ENCODE results near the gene ACER2. TPM values are rescaled to one million over a fixed set of nuclear protein-coding genes. Genes with fewer than 3 reads are reported as not detected.
"Not testable (repeated sequence)": the region's sequence is repeated elsewhere in the genome, so short reads cannot be mapped to it uniquely, and the experiment has no call there.

The ACER2 gene
- total RNA-seq, 1 donor from 2014 or later, result 10.8 TPM

DNA sequence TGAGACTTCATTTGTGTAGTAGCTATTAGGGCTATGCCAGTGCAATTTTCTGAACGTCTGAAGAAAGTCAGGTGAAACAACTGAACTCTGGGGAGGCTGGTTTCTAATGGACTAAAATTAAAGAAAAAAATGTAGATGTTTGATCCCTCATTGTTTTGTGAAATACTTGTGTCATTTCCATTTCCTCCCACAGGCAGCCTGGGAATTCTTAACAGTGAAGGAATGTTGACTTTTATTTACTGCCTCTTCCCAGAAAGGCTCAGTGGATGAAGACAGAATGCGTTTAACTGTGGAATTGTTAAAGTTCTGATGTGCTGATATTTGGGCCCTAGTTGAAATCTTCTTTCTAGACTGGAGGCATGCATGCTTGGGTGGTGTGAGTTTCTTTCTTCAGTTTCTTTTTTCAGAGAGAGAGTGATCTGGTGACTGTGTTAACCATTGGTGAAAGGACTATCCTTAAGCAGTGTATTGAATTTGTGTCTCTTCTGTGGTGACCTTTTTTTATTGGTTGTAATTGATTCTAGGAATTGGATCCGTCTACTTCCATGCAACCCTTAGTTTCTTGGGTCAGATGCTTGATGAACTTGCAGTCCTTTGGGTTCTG is 15.5 kb downstream of the ACER2 start:
- Histone ChIP-seq H3K27me3 (ENCODE audit: control insufficient read depth, insufficient read depth, low read length) (no peaks in the 10 kb centered on the region), H3K36me3 (ENCODE audit: control insufficient read depth, insufficient read depth, low read length) (no peaks in the 10 kb centered on the region), H3K4me3 (ENCODE audit: low read depth, low read length) (no peak overlapping the region)
- TF ChIP-seq, protein P1, sequence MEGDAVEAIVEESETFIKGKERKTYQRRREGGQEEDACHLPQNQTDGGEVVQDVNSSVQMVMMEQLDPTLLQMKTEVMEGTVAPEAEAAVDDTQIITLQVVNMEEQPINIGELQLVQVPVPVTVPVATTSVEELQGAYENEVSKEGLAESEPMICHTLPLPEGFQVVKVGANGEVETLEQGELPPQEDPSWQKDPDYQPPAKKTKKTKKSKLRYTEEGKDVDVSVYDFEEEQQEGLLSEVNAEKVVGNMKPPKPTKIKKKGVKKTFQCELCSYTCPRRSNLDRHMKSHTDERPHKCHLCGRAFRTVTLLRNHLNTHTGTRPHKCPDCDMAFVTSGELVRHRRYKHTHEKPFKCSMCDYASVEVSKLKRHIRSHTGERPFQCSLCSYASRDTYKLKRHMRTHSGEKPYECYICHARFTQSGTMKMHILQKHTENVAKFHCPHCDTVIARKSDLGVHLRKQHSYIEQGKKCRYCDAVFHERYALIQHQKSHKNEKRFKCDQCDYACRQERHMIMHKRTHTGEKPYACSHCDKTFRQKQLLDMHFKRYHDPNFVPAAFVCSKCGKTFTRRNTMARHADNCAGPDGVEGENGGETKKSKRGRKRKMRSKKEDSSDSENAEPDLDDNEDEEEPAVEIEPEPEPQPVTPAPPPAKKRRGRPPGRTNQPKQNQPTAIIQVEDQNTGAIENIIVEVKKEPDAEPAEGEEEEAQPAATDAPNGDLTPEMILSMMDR (IDR thresholded peaks at IDR 0.05; ENCODE audit: insufficient read depth, low read length, poor library complexity, severe bottlenecking), result no peak
- DNase-seq (ENCODE audit: low read depth), result no peak

GRCh38 chr9:19429595-19429994 is 20.8 kb downstream of the ACER2 start:
- Histone ChIP-seq H3K36me3 (ENCODE audit: control insufficient read depth, insufficient read depth, low read length) (no peaks in the 10 kb centered on the region), H3K27me3 (ENCODE audit: control insufficient read depth, insufficient read depth, low read length) (no peaks in the 10 kb centered on the region), H3K4me3 (ENCODE audit: low read depth, low read length) (no peak overlapping the region)
- DNase-seq (ENCODE audit: low read depth), result no peak
- TF ChIP-seq, protein P1 (IDR thresholded peaks at IDR 0.05; ENCODE audit: insufficient read depth, low read length, poor library complexity, severe bottlenecking), result no peak

DNA sequence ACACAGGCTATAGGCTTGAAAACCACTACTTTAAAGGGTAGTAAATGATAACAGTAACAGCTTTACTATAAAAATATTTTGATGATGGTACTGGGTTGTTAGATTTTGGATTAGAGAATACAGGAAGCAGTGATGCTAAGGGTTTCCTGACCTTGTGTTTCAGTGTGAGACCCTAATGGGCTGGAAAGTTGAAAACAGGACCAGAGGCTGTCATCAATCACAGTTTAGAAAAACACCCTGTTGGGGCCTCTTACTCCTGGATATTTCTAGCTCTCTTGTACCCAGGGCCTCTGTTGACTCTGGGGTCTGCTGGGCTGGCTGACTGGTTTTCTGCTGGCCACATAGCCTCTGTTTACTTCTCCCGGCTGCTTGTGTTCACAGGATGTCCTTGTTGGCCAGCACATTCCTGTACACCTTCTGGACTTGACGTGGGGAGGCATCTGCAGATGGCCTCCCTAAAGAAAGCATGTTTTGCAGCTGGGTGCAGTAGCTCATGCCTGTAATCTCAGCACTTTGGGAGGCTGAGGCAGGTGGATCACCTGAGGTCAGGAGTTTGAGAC is 21.5 kb downstream of the ACER2 start:
- H3K27me3 ChIP-seq (ENCODE audit: control insufficient read depth, insufficient read depth, low read length), result no peaks in the 10 kb centered on the region
- no peaks in the 10 kb centered on the region for H3K36me3 ChIP-seq (ENCODE audit: control insufficient read depth, insufficient read depth, low read length)
- TF ChIP-seq, protein P1 (IDR thresholded peaks at IDR 0.05; ENCODE audit: insufficient read depth, low read length, poor library complexity, severe bottlenecking), result no peak
- no peak overlapping the region for H3K4me3 ChIP-seq (ENCODE audit: low read depth, low read length)
- DNase-seq (ENCODE audit: low read depth), result no peak

GRCh38 chr9:19431361-19432171 is 22.8 kb downstream of the ACER2 start:
- no peak overlapping the region for H3K4me3 ChIP-seq (ENCODE audit: low read depth, low read length)
- H3K27me3 ChIP-seq (ENCODE audit: control insufficient read depth, insufficient read depth, low read length), result no peaks in the 10 kb centered on the region
- TF ChIP-seq, protein P1 (IDR thresholded peaks at IDR 0.05; ENCODE audit: insufficient read depth, low read length, poor library complexity, severe bottlenecking), result no peak
- no peaks in the 10 kb centered on the region for H3K36me3 ChIP-seq (ENCODE audit: control insufficient read depth, insufficient read depth, low read length)
- no peak for DNase-seq (ENCODE audit: low read depth)

- TF ChIP-seq, protein P1 (IDR thresholded peaks at IDR 0.05; ENCODE audit: insufficient read depth, low read length, poor library complexity, severe bottlenecking), result no peak
- Histone ChIP-seq H3K4me3 (ENCODE audit: low read depth, low read length) (no peak overlapping the region), H3K27me3 (ENCODE audit: control insufficient read depth, insufficient read depth, low read length) (no peaks in the 10 kb centered on the region), H3K36me3 (ENCODE audit: control insufficient read depth, insufficient read depth, low read length) (no peaks in the 10 kb centered on the region)
- DNase-seq (ENCODE audit: low read depth), result no peak
These were observed 23.7 kb downstream of the ACER2 start for GRCh38 chr9:19432473-19432872.

DNA sequence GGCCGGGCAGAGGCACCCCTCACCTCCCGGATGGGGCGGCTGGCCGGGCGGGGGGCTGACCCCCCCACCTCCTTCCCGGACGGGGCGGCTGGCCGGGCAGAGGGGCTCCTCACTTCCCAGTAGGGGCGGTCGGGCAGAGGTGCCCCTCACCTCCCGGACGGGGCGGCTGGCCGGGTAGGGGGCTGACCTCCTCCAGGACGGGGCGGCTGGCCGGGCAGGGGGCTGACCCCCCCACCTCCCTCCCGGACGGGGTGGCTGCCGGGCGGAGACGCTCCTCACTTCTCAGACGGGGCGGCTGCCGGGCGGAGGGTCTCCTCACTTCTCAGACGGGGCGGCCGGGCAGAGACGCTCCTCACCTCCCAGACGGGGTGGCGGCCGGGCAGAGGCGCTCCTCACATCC is 24.9 kb downstream of the ACER2 start:
- H3K27me3 ChIP-seq (ENCODE audit: control insufficient read depth, insufficient read depth, low read length); DNase-seq (ENCODE audit: low read depth); H3K36me3 ChIP-seq (ENCODE audit: control insufficient read depth, insufficient read depth, low read length); H3K4me3 ChIP-seq (ENCODE audit: low read depth, low read length): not testable (repeated sequence)

Measured in kidney epithelial cell (primary cell).